H54 (cell line): ENCODE results near the gene TMEM266.

Experiments
- DNase-seq: peaks from one replicate; pipeline ENCODE4 v3.0.0; 2011; ENCODE audit warnings: low spot score, mixed read lengths; ENCODE audit not compliant: insufficient read length
- FAIRE-seq: peaks from 3 replicates; lab custom pipeline; 2011; peaks lifted over from hg19 to GRCh38; lab: Jason Lieb, UNC
- POLR2A ChIP-seq: IDR thresholded peaks from 2 replicates; pipeline ENCODE4 v1.6.1; 2011; ENCODE audit warnings: low read depth, mild to moderate bottlenecking, low read length

TMEM266 gene

DNA sequence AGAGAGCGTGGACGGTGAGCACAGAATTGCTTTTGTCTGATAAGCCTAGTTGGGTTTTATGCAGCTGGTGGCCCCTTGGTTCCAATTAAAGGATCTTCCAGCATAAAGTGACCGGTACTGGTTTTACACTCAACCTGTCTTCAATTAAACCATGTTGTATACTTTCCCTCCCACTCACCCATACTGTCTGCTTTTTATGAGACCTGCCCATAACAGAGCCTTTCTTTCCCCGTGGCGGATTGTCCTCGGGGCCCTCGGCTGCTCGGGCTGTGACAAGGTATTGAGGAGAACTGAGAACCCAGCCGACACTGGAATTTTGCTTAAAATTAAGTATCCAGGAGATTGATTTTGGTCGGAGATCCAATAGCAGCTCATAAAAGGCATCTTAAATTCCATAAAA, 98.4 kb downstream of the TMEM266 start:
- no peak for FAIRE-seq
- DNase-seq: no peak
- TF ChIP-seq POLR2A: no peak

DNA sequence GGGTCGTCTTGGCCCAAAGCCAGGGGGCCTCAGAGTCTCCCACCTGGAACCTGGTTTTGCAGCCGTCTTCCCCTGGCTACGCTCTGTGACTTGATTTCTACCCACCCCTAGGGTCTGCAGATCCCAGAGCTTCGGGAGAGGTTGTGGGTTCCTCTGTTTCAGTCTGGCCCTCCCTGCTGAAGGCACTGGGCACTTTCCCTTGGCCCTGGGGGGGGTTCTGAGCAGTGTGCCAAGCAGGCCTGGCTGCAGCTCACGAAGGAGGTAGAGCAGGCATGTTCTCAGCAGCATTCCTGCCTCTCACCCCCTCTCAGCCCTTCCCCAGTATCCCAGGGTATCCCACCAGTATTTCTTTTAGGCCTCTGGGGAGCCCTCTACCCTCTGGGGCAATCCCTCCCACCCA, 99.0 kb downstream of the TMEM266 start:
- TF ChIP-seq POLR2A: no peak
- no peak for DNase-seq
- FAIRE-seq: no peak

DNA sequence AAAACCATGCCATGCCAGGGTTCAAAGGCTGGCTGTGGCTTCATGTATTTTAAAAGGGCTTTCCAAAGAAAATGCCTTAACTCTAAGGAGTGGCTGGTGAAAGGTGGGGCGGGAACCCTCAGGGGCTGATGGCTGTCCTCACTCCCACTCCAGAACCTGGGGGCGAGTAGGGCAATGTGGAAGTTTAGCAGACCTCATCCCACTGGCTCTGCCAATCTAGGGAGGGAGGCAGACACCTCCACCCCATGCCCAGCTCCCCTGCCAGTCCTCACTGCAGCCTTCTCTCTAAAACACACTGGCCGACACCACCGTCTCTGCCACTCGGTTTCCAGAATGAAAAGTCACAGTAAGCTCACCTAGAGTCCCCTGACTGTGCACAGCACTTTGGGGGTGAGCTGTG, 99.5 kb downstream of the TMEM266 start:
- FAIRE-seq (no peak), DNase-seq (no peak)
- TF ChIP-seq POLR2A: no peak

DNA sequence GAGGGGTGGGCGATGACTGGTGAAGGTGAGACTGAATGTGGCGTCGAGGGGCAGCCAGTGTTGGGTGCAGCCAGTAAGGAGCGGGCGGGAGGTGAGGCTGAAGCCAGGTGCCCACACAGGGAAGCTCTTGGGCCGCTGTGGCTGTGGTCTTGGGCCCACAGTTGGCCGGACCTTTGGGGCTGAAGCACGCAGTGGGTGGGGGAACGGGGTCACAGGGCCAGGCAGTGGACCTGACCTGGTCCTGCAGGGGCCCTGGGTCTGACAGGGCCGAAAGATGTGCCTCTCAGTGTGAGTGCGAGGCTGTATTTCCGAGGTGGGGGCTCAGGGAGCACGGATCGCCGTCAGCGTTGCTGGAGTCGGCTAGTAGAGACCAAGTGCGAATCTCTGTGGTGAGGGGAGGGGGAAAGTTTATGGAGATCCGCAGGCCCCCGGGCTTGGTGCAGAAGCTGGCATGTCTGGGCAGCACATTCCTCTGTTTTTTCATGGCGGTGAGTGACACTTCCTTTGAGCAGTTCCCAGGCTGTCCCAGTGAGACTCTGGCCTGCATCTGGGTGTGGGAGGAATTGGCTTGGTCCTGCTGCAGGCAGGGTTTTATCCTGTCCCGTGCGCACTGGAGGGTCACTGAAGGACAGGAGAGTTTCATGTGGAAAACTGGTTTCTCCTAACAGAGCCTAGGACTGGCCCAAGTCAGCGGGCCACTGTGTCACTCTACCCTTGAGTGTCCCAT, 100.8 kb downstream of the TMEM266 start:
- TF ChIP-seq POLR2A: no peak
- DNase-seq (no peak), FAIRE-seq (no peak)

DNA sequence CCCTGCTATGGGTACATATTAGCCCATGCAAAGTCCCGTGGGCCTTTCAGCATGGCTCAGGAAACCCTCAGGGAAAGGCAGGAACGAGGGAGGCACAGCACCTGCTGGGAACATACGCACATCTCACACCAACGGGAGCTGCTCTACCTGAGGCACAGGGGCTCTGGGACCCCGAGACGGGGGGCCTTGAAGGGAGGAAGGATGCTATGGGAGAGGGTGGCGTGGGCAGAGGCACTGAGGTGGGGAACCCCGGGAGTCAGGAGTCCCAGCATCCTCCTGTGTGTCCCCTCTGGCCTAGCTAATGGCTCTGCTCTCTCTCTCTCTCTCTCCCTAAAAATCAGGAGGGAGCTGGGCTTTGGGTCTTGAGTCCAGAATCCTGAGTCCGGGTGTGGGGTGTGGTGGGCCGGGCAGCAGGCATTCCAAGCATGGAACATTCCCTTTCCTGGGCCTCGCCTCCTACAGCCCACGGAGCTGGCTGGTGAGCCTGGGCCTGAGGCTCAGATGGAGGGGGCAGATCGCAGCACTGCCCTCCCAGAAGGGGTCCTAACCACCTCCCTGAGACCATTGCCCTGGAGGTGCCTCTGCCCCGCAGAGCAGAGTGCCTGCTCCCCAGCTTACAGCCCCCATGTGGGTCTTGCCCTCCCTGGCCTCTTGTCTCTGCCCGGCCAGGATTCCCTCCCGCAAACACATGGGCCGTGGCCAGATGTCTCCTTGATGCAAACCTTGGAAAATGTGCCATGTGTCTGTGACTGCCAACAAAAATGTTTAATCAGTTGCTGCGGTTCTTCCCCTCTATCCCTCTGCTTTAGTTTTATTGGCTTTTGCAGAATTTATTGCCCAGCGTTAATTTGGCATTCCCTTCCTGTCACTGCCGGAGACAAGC, 101.6 kb downstream of the TMEM266 start:
- no peak for TF ChIP-seq POLR2A
- DNase-seq (no peak), FAIRE-seq (no peak)

DNA sequence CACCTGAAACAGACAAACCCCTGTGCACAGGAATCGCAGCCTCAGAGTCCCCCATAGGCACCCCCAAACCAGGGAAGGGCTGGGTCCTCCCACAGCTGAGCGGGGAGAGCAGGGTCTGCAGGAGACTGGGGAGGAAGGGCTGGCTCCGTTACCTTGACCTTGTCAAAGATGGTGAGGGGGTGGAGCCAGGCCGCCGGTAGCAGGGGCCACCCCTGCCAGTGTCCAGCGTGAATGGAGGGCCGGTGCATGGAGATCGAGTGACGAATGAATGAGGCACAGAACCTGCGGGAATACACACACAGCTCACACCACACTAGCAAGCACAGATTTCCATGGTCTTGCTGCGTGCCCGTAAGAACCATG, 102.2 kb downstream of the TMEM266 start:
- no peak for TF ChIP-seq POLR2A
- no peak for FAIRE-seq
- no peak for DNase-seq

DNA sequence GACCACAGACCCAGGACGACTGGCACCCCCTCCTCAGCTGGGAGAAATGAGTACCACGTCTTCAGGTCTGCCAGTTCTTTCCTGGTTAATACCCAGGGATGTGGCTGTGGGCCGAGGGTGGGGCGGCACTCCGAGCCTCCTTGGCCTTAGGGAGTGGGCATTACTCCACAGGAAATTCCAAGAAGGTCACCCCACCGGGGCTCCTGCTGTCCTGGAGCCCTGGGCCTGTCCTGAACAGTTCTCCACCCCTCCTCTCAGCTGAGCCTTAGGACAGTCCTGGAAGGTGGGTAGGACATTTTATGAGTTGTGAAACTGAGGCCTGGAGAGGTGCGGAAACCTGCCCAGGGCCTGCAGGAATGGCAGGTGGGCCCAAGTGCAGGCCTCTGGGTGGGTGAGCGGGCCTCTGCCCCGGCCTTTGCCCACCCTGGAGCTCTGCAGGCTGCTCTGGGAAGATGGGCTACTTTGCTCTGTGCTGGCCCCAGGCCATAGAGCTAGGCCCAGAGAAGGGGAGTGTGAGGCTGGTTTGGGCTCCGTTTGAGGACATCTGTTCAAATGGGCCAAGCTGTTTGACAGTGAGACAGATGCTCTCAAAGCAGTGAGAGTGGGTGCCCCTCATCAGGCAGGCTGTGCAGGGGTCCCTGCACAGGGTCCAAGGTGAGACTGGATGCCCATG, 103.1 kb downstream of the TMEM266 start:
- no peak for TF ChIP-seq POLR2A
- DNase-seq (no peak), FAIRE-seq (no peak)

DNA sequence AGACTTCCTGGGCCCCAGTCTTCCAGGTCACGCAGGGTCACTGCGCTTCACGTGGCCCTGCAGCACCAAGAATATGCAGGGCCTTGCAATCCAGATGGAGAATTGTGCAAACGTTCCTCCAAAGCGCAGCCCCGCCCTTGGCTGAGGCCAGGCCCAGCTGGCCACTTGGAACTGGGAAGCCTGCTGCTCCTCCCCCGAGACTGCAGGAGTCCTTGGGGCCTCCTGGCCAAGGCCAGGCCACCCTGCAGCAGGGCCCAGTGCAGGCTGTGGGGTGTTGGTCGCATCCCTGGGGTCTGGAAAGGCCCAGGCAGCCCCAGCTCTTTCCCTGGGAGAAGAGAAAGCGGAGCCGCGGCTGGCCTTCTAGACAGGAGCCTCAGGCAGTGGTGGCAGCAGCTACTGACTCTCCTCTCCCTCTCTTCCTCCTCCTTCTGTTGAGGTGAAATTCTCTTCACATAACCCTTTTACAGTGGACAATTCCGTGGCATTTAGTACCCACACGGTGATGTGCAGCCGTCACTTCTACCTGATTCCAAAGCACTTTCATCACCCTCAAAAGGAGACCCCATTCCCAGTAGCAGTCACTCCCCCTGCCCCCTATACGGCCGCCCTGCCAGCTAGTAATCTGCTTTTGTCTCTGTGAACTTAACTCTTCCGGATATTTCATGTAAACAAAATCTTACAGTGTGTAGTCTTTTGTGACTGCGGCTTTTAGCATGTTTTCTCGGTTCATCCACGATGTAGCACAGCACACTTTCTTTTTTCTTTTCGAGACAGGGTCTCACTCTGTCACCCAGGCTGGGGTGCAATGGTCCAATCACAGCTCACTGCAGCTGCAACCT, 103.9 kb downstream of the TMEM266 start:
- no peak for TF ChIP-seq POLR2A
- FAIRE-seq (no peak), DNase-seq (no peak)

DNA sequence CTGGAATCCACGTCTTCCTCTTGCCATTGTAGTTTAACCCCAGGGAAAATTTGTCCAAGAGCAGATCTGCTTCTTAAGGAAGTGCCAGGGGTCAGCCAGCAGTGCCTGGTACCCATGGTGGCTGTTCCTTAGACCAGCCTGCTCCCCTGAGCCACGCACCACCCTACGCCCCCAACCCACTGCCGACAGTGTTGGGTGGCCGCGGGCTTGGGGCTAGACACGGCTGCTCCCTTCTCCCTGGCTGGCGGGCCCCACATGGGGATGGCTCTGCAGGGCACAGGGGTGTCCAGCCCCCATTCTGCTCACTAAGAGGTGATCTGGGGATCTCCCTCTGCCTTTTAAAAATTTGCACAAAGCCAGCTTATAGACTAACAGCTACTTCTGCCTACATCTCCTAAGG, 104.8 kb downstream of the TMEM266 start:
- no peak for DNase-seq
- FAIRE-seq: no peak
- TF ChIP-seq POLR2A: no peak

DNA sequence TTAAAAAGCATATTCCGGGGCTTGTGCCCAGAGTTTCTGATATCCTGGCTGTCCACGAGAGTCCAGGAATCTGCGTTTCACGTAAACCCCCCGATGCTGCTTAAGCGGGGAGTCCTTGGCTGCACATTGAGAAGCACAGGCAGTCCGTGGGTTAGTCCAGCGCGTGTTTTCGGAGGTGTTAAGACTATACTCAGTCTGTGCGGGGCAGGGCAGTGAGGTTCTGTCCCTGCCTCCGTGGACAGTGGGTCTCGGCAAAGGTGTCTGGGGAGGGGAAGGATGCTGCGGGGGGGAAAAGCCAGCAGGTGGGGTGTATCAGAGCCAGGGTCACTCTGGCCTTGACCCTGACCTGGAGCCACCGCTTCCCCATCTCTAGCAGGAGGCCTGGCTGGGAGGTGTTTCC, 106.2 kb downstream of the TMEM266 start:
- FAIRE-seq (no peak), DNase-seq (no peak)
- TF ChIP-seq POLR2A: no peak

DNA sequence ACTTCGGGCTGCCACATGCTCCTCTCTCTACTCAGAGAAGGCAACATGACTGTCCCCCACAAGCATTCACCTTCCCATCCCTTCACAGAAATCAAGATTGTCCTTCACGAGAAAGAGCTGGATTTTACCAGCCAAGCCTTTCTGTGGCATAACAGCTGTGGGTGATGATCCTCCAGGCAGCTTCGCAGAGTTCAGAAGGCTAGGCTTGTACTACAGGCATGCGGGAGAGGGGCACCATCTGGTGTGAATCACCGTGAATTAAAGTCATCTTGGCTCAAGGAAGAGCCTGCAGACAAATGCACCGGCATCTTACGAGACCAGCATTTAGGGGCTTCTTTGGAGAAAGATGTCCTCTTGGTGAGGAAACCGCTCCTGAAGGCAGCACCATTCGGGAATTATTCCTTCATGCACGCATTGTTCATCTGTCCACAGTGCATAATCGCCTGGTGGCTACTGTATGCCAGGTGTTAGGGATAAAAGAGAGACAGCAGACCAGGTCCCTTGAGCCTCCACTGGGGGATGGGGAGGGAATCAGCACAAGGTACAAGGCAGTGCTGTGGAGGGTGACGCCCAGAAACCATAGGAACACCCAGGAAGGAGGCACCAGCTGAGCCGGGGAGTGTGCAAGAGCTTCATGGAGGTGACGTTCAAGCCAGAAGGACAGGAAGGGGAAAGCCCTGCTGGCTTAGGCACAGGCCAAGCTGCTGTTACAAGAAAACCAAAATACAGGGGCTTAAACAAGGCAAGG, 108.6 kb downstream of the TMEM266 start:
- FAIRE-seq (no peak), DNase-seq (no peak)
- no peak for TF ChIP-seq POLR2A

DNA sequence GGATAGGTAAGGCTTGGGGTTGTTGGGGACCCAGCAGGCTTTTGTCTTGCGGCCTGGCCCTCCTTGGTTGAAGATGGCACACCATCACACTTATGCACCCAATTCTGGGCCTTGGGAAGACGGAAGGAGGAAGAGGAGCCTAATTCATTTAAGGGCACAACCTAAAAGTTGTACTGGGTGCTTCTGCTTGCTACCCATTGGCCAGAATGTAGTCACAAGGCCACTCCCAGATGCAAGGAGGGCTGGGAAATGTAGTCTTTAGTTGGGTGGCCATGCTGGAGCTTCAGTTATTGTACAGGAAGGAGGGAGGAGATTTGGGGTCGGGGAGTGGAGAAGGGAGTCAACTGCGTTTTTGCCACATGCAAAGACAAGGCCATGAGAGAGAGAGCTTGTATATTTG, 109.2 kb downstream of the TMEM266 start:
- TF ChIP-seq POLR2A: no peak
- no peak for DNase-seq
- FAIRE-seq: no peak
